Suprapubic skin (tissue), 4 donors: ENCODE results near the gene EVL.

Experiments used
- CTCF ChIP-seq, 2 donors: fragments of 200-600 bp in 1 of 2; fragments of 450-650 bp in 1 of 2; sonication (generic) in 1 of 2; IDR thresholded peaks; one replicate each; pipeline ENCODE4 v1.5.1; 2016 to 2019; ENCODE audit warnings: antibody characterized with exemption in 2 of 2, mild to moderate bottlenecking in 1 of 2, moderate library complexity in 1 of 2
- POLR2A ChIP-seq, 2 donors: fragments of 450-650 bp; IDR thresholded peaks; one replicate each; pipeline ENCODE4 v1.6.1; 2017; ENCODE audit warnings: antibody characterized with exemption in 2 of 2, mild to moderate bottlenecking in 2 of 2, moderate library complexity in 2 of 2
- POLR2AphosphoS5 ChIP-seq, 3 donors: sonication (generic); formaldehyde crosslinking; IDR thresholded peaks; one replicate each; pipeline ENCODE4 v1.6.1; 2017; ENCODE audit warnings: antibody characterized with exemption in 3 of 3

- TF ChIP-seq POLR2AphosphoS5 (IDR thresholded peaks at IDR 0.05) (no peak), CTCF (IDR thresholded peaks at IDR 0.05) (no peak), POLR2A (IDR thresholded peaks at IDR 0.05) (no peak)
Measured at GRCh38 chr14:100105357-100106169, 40.3 kb downstream of the EVL start.
